IMR-90 (cell line): ENCODE measurements around the gene MKS1. TPM values are rescaled to one million over a fixed set of nuclear protein-coding genes. Genes with fewer than 3 reads are reported as not detected.

Experiments
- ATAC-seq: fragments of 200-7000 bp; cut with Tn5 transposase; 2 replicates; pipeline ENCODE4 v1.9.1; 2020; ENCODE audit warnings: low read depth, mild to moderate bottlenecking, moderate library complexity
- BruUV-seq: library from RNA; stranded (reverse); fragments of 400-500 nt; replicated peaks from 2 replicates; lab custom pipeline; 2021; lab: Mats Ljungman, UMichigan
- CTCF ChIA-PET: fragments of 300-600 bp; formaldehyde crosslinking; extraction: SDS; loops from one replicate; lab custom pipeline; 2021; ENCODE audit warnings: antibody characterized with exemption; lab: Yijun Ruan, JAX
- POLR2A ChIA-PET: fragments of 300-600 bp; sonication (Branson Sonifier 250); formaldehyde crosslinking; loops from one replicate; lab custom pipeline; 2022; ENCODE audit warnings: antibody characterized with exemption; ENCODE audit not compliant: unreplicated experiment; lab: Charles Lee
- DNase-seq: peaks from one replicate; pipeline ENCODE4 v3.0.0; 2013
- H2AFZ ChIP-seq: replicated peaks from 2 replicates; pipeline ENCODE3; 2013; ENCODE audit warnings: low read length, mild to moderate bottlenecking; ENCODE audit not compliant: poor library complexity
- H2AK5ac ChIP-seq: 2 replicates; pipeline ENCODE4 v1.6.1; 2013; ENCODE audit warnings: low read depth, low read length, inconsistent platforms
- H2AK9ac ChIP-seq: replicated peaks from 2 replicates; pipeline ENCODE3; 2013; ENCODE audit warnings: mild to moderate bottlenecking, low read depth, low read length, moderate library complexity; ENCODE audit not compliant: poor library complexity
- H2BK120ac ChIP-seq: 2 replicates; pipeline ENCODE4 v1.6.1; 2013; ENCODE audit warnings: low read depth, low read length, inconsistent platforms
- H2BK15ac ChIP-seq: 3 replicates; pipeline ENCODE4 v1.6.1; 2013; ENCODE audit warnings: low read depth, low read length, inconsistent platforms
- H2BK20ac ChIP-seq: 2 replicates; pipeline ENCODE4 v1.6.1; 2013; ENCODE audit warnings: low read depth, mild to moderate bottlenecking, inconsistent platforms, low read length, moderate library complexity
- H2BK5ac ChIP-seq: 2 replicates; pipeline ENCODE4 v1.6.1; 2013; ENCODE audit warnings: mild to moderate bottlenecking, low read depth, low read length, inconsistent platforms; ENCODE audit not compliant: poor library complexity, severe bottlenecking
- H3K14ac ChIP-seq: replicated peaks from 2 replicates; pipeline ENCODE4 v1.6.1; 2013; ENCODE audit warnings: low read depth, low read length, inconsistent platforms
- H3K18ac ChIP-seq: 2 replicates; pipeline ENCODE4 v1.6.1; 2013; ENCODE audit warnings: low read depth, low read length, control low read depth
- H3K23ac ChIP-seq: 2 replicates; pipeline ENCODE4 v1.6.1; 2013; ENCODE audit warnings: low read depth, low read length, inconsistent platforms
- H3K27ac ChIP-seq: 2 replicates; pipeline ENCODE4 v1.5.1; 2013; ENCODE audit warnings: mild to moderate bottlenecking, control low read depth, low read length; ENCODE audit not compliant: insufficient read depth
- H3K27me3 ChIP-seq: 2 replicates; pipeline ENCODE4 v1.6.1; 2013; ENCODE audit warnings: low read length; ENCODE audit not compliant: control insufficient read depth, insufficient read depth
- H3K36me3 ChIP-seq: 2 replicates; pipeline ENCODE4 v1.6.1; 2013; ENCODE audit warnings: low read length, mixed read lengths; ENCODE audit not compliant: control insufficient read depth, insufficient read depth
- H3K4ac ChIP-seq: 2 replicates; pipeline ENCODE4 v1.6.1; 2013; ENCODE audit warnings: low read depth, low read length, inconsistent platforms
- H3K4me1 ChIP-seq: 2 replicates; pipeline ENCODE4 v1.6.1; 2013; ENCODE audit warnings: low read length, mixed read lengths; ENCODE audit not compliant: control insufficient read depth, insufficient read depth
- H3K4me2 ChIP-seq: 2 replicates; pipeline ENCODE4 v1.6.1; 2013; ENCODE audit warnings: low read depth, mild to moderate bottlenecking, control low read depth, low read length, moderate library complexity
- H3K4me3 ChIP-seq: 2 replicates; pipeline ENCODE4 v1.5.1; 2013; ENCODE audit warnings: low read depth, mild to moderate bottlenecking, control low read depth, low read length, moderate library complexity; ENCODE audit not compliant: insufficient read depth
- H3K56ac ChIP-seq: 2 replicates; pipeline ENCODE4 v1.6.1; 2013; ENCODE audit warnings: low read length, inconsistent platforms; ENCODE audit not compliant: insufficient read depth; ENCODE audit errors: extremely low read depth
- H3K79me1 ChIP-seq, 2 experiments: 2 replicates each; pipeline ENCODE4 v1.6.1; 2013; ENCODE audit warnings: low read length in 2 of 2, inconsistent platforms in 1 of 2, low read depth in 1 of 2
- H3K9ac ChIP-seq: 2 replicates; pipeline ENCODE4 v1.6.1; 2013; ENCODE audit warnings: low read depth, low read length, control low read depth
- H3K9me1 ChIP-seq: 2 replicates; pipeline ENCODE4 v1.6.1; 2013; ENCODE audit warnings: low read length, inconsistent platforms; ENCODE audit not compliant: insufficient read depth
- H3K9me3 ChIP-seq: 2 replicates; pipeline ENCODE4 v1.6.1; 2013; ENCODE audit warnings: low read length; ENCODE audit not compliant: control insufficient read depth, insufficient read depth
- H4K20me1 ChIP-seq: 2 replicates; pipeline ENCODE4 v1.6.1; 2013; ENCODE audit warnings: low read length, inconsistent platforms; ENCODE audit not compliant: insufficient read depth
- H4K5ac ChIP-seq: 2 replicates; pipeline ENCODE4 v1.6.1; 2013; ENCODE audit warnings: mild to moderate bottlenecking, low read depth, low read length, control low read depth
- H4K8ac ChIP-seq, 2 experiments: 2 replicates each; pipeline ENCODE4 v1.6.1; 2013; ENCODE audit warnings: low read depth in 2 of 2, low read length in 2 of 2, control low read depth in 1 of 2, inconsistent platforms in 1 of 2
- H4K91ac ChIP-seq: 2 replicates; pipeline ENCODE4 v1.6.1; 2013; ENCODE audit warnings: low read depth, low read length, inconsistent platforms; ENCODE audit not compliant: insufficient read depth
- FOS ChIP-seq: fragments of 150-350 bp; IDR thresholded peaks from 2 replicates; pipeline ENCODE4 v1.6.1; 2016; ENCODE audit warnings: low read depth, low read length
- MAFK ChIP-seq: IDR thresholded peaks from 2 replicates; pipeline ENCODE4 v1.6.1; 2012; ENCODE audit warnings: low read depth, low read length, improper control_type of control experiment
- MAZ ChIP-seq: IDR thresholded peaks from 2 replicates; pipeline ENCODE4 v1.6.1; 2012; ENCODE audit warnings: low read depth, mild to moderate bottlenecking, low read length, improper control_type of control experiment, moderate library complexity, borderline replicate concordance
- POLR2A ChIP-seq: IDR thresholded peaks from 2 replicates; pipeline ENCODE4 v1.6.1; 2012; ENCODE audit warnings: mild to moderate bottlenecking, low read depth, low read length
- WGBS, 2 experiments: methylation state at CpG; one replicate each; pipeline versions ENCODE4 v1.1.5 to v1.1.7; 2013; ENCODE audit warnings: missing lambda C conversion rate in 2 of 2; ENCODE audit not compliant: insufficient read length in 1 of 2; ENCODE audit errors: extremely low coverage in 2 of 2; 5-methylcytosine and 5-hydroxymethylcytosine counted together
- dilution Hi-C: fragments of 300-500 bp; cut with HindIII; formaldehyde crosslinking; loops from one replicate; pipeline ENCODE4 v1.14.3; 2018; ENCODE audit warnings: low sequenced_read_pairs; ENCODE audit not compliant: unreplicated experiment
- in situ Hi-C: fragments of 300-500 bp; cut with MboI; formaldehyde crosslinking; loops from 3 replicates; pipeline ENCODE4 v1.14.3; 2019; ENCODE audit warnings: low sequenced_read_pairs, inconsistent platforms, mixed read lengths
- intact Hi-C: fragments of 100-400 bp; cut with micrococcal nuclease; formaldehyde crosslinking; loops from 2 replicates; pipeline ENCODE4 v1.10.0; 2022
- polyA plus RNA-seq, 3 experiments: library from polyadenylated mRNA; depleted of rRNA; stranded (reverse); fragments of >200 nt; gene quantifications; 2 replicates each; pipeline ENCODE4 v1.2.3, GENCODE V29; 2012; ENCODE audit warnings: low replicate concordance in 1 of 3
- total RNA-seq: library from RNA; depleted of rRNA; stranded (reverse); fragments of >200 nt; gene quantifications from 2 replicates; pipeline ENCODE4 v1.2.3, GENCODE V29; 2012

The MKS1 gene
- total and polyA plus RNA-seq, 2 of the 4 experiments (the other 2 are of a cell fraction) = 11.5 to 13.2 TPM

GRCh38 chr17:58245428-58246103 lies 26.5 kb upstream of the MKS1 start:
- ChIA-PET POLR2A (no interaction called here), CTCF (no interaction called here)
- Histone ChIP-seq H2BK5ac (no peak overlapping the region), H3K9ac (no peak overlapping the region), H2BK20ac (no peak overlapping the region), H3K9me1 (no peaks in the 10 kb centered on the region), H2AK9ac (no peak overlapping the region), H2BK120ac (no peak overlapping the region), H3K9me3 (no peaks in the 10 kb centered on the region), H3K36me3 (no peaks in the 10 kb centered on the region), H3K4me1 (no peaks in the 10 kb centered on the region), H3K27ac (no peak overlapping the region), H2AFZ (no peak overlapping the region), H3K18ac (no peak overlapping the region), H3K4me2 (no peak overlapping the region), H3K27me3 (peaks cover 74% of the 10 kb centered on the region), H3K23ac (no peak overlapping the region), H3K56ac (no peak overlapping the region), H4K5ac (no peak overlapping the region), H4K91ac (no peak overlapping the region), H3K4ac (no peak overlapping the region), H3K14ac (no peak overlapping the region), H2BK15ac (no peak overlapping the region), H2AK5ac (no peak overlapping the region), H3K79me1 (no peaks in the 10 kb centered on the region), H4K20me1 (no peaks in the 10 kb centered on the region), H4K8ac (no peak overlapping the region), H3K4me3 (no peak overlapping the region)
- DNase-seq = peak; percentile 11
- dilution Hi-C loops (no loop called here), in situ Hi-C loops (no loop called here), intact Hi-C loops (no loop called here)
- ATAC-seq = no peak
- no peak for TF ChIP-seq POLR2A
- TF ChIP-seq FOS = no peak
- TF ChIP-seq MAZ = no peak
- TF ChIP-seq MAFK = no peak
- BruUV-seq = no TSS peak
- no CpG with 5 or more reads among the region's 10 CpGs for WGBS, 2 experiments
